Ovary (tissue), 3 donors: ENCODE data around the gene TRMT61B.

Experiments
- CTCF ChIP-seq, 3 donors: fragments of 450-650 bp in 2 of 3; fragments of 200-600 bp in 1 of 3; IDR thresholded peaks; one replicate each; pipeline versions ENCODE4 v1.5.1 to v1.8.0; 2016 to 2022; ENCODE audit warnings: antibody characterized with exemption in 3 of 3, mild to moderate bottlenecking in 1 of 3
- EP300 ChIP-seq: sonication (generic); formaldehyde crosslinking; IDR thresholded peaks from one replicate; pipeline ENCODE4 v1.6.1; 2017; ENCODE audit warnings: antibody characterized with exemption
- POLR2A ChIP-seq: fragments of 450-650 bp; IDR thresholded peaks from one replicate; pipeline ENCODE4 v1.6.1; 2017; ENCODE audit warnings: antibody characterized with exemption, mild to moderate bottlenecking, moderate library complexity
- donor health status: DM: no; HTN: no; CAD: no.

- TF ChIP-seq CTCF (IDR thresholded peaks at IDR 0.05) (no peak), POLR2A (no peak), EP300 (no peak)
Observed at GRCh38 chr2:28824207-28824606, 45.9 kb downstream of the TRMT61B start.
